Measurements from ENCODE around the gene PRPF8.
A peak's percentile ranks its signal among the peaks of the same experiment; 100 is the strongest.

Gene PRPF8

GRCh38 chr17:1643999-1644492 is 40.6 kb downstream of the PRPF8 start:
- no peak for TF ChIP-seq CTCF (conservative IDR thresholded peaks at IDR 0.05)
- peak overlapping the region; percentile 78 for H3K27ac ChIP-seq

GRCh38 chr17:1643293-1643998 is 41.2 kb downstream of the PRPF8 start:
- peak overlapping the region; percentile 78 for H3K27ac ChIP-seq
- TF ChIP-seq CTCF (conservative IDR thresholded peaks at IDR 0.05): peak; percentile 69

GRCh38 chr17:1641065-1641403 is 43.6 kb downstream of the PRPF8 start:
- no peak for TF ChIP-seq CTCF (conservative IDR thresholded peaks at IDR 0.05)
- H3K27ac ChIP-seq: 0 out of 2 replicates have a peak overlapping the region, but pooled peaks have one; percentile 24

- TF ChIP-seq CTCF (conservative IDR thresholded peaks at IDR 0.05): no peak
- H3K27ac ChIP-seq: peak overlapping the region; percentile 24; the same call in 1 of the 2 replicates
Observed at GRCh38 chr17:1640329-1641064, 44.2 kb downstream of the PRPF8 start.

- H3K27ac ChIP-seq: peak overlapping the region; percentile 24; the same call in 1 of the 2 replicates
- TF ChIP-seq CTCF (conservative IDR thresholded peaks at IDR 0.05): no peak
Observed at GRCh38 chr17:1639549-1640180, 45.0 kb downstream of the PRPF8 start.

GRCh38 chr17:1638624-1639300 is 45.9 kb downstream of the PRPF8 start:
- no peak for TF ChIP-seq CTCF (conservative IDR thresholded peaks at IDR 0.05)
- no peak overlapping the region for H3K27ac ChIP-seq

GRCh38 chr17:1638171-1638590 is 46.5 kb downstream of the PRPF8 start:
- TF ChIP-seq CTCF (conservative IDR thresholded peaks at IDR 0.05): no peak
- H3K27ac ChIP-seq: no peak overlapping the region
